Lung (tissue), 12 donors: ENCODE measurements around the gene COX11. TPM values are rescaled to one million over a fixed set of nuclear protein-coding genes. Genes with fewer than 3 reads are reported as not detected.

Source experiments
- ATAC-seq: fragments of 200-7000 bp; cut with Tn5 transposase; one replicate; pipeline ENCODE4 v1.9.1; 2020; ENCODE audit warnings: moderate number of reproducible peaks; ENCODE audit not compliant: insufficient read depth, low FRiP score
- DNase-seq, 3 donors: peaks; one replicate each; pipeline ENCODE4 v3.0.0-alpha.2; 2013 to 2017
- H3K27ac ChIP-seq, 2 donors: one replicate each; pipeline ENCODE4 v1.5.1; 2013; ENCODE audit warnings: mild to moderate bottlenecking in 2 of 2, moderate library complexity in 2 of 2, control low read depth in 1 of 2, inconsistent platforms in 1 of 2, low read depth in 1 of 2, low read length in 1 of 2
- H3K27me3 ChIP-seq, 3 donors: one replicate each; pipeline ENCODE4 v1.5.1; 2013; ENCODE audit warnings: low read length in 2 of 3; ENCODE audit not compliant: control insufficient read depth in 3 of 3, insufficient read depth in 3 of 3
- H3K36me3 ChIP-seq, 4 donors: one replicate each; pipeline ENCODE4 v1.5.1; 2013; ENCODE audit warnings: low read length in 4 of 4, mild to moderate bottlenecking in 1 of 4, moderate library complexity in 1 of 4; ENCODE audit not compliant: control insufficient read depth in 4 of 4, insufficient read depth in 4 of 4
- H3K4me1 ChIP-seq, 5 donors: one replicate each; pipeline ENCODE4 v1.5.1; 2013; ENCODE audit warnings: low read length in 5 of 5, mild to moderate bottlenecking in 2 of 5, moderate library complexity in 1 of 5; ENCODE audit not compliant: control insufficient read depth in 5 of 5, insufficient read depth in 5 of 5
- H3K4me3 ChIP-seq: one replicate; pipeline ENCODE4 v1.5.1; 2013; ENCODE audit warnings: mild to moderate bottlenecking, control low read depth, moderate library complexity
- H3K9ac ChIP-seq, 2 donors: one replicate each; pipeline ENCODE4 v1.5.1; 2013; ENCODE audit warnings: low read length in 2 of 2, control low read depth in 1 of 2; ENCODE audit not compliant: insufficient read depth in 1 of 2
- H3K9me3 ChIP-seq, 4 donors: one replicate each; pipeline ENCODE4 v1.5.1; 2013; ENCODE audit warnings: low read length in 3 of 4, mild to moderate bottlenecking in 1 of 4, moderate library complexity in 1 of 4; ENCODE audit not compliant: control insufficient read depth in 4 of 4, insufficient read depth in 3 of 4
- WGBS, 2 donors: extraction: QIAGEN DNeasy Blood & Tissue Kit; methylation state at CpG; one replicate each; pipeline ENCODE4 v1.1.7; 2013; 5-methylcytosine and 5-hydroxymethylcytosine counted together
- polyA plus RNA-seq, 2 donors: library from polyadenylated mRNA; stranded (reverse); fragments of 200-250 nt; gene quantifications; one replicate each; pipeline ENCODE4 v1.2.1, GENCODE V29; 2013
- total RNA-seq, 2 donors: library from RNA; depleted of rRNA in 1 of 2; stranded (reverse); fragments of >200 nt in 1 of 2; gene quantifications; one replicate each; pipeline ENCODE4 v1.2.1, GENCODE V29; 2014 to 2021
- TF ChIP-seq, protein P1 (sequence below): IDR thresholded peaks from 2 replicates; pipeline ENCODE4 v1.5.1; 2012; ENCODE audit warnings: mild to moderate bottlenecking; ENCODE audit errors: control extremely low read depth, extremely low read depth
- donor health status: control.
- donor health status: control.
- donor health status: Bipolar disorder and iron deficiency.
- donor health status: healthy.
- donor health status: DM: yes; HTN: yes; CAD: no.

Gene COX11
- total and polyA plus RNA-seq, 4 donors: 21.8 to 44.6 (median 34.4) TPM

DNA sequence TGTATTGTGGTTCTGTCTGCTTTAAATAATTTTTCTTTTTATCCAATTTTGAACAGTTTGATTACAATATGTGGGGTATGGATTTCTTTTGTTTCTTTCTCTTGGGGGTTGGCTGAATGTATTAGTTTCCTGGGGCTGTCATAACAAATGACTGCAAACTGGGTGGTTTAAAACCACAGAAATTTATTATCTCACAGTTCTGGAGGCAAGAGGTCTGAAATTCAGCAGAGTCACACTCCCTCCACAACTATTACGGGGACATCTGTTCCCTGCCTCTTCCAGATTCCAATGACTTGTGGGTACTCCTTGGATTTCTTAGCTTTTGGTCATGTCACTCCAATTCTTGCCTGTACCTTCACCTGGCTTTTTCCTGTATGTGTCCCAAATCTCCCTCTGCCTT is 23.7 kb downstream of the COX11 start:
- TF ChIP-seq, protein P1, sequence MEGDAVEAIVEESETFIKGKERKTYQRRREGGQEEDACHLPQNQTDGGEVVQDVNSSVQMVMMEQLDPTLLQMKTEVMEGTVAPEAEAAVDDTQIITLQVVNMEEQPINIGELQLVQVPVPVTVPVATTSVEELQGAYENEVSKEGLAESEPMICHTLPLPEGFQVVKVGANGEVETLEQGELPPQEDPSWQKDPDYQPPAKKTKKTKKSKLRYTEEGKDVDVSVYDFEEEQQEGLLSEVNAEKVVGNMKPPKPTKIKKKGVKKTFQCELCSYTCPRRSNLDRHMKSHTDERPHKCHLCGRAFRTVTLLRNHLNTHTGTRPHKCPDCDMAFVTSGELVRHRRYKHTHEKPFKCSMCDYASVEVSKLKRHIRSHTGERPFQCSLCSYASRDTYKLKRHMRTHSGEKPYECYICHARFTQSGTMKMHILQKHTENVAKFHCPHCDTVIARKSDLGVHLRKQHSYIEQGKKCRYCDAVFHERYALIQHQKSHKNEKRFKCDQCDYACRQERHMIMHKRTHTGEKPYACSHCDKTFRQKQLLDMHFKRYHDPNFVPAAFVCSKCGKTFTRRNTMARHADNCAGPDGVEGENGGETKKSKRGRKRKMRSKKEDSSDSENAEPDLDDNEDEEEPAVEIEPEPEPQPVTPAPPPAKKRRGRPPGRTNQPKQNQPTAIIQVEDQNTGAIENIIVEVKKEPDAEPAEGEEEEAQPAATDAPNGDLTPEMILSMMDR: no peak
- no peak overlapping the region for H3K4me3 ChIP-seq
- H3K27me3 ChIP-seq: no peaks in the 10 kb centered on the region
- H3K36me3 ChIP-seq: peaks cover 0 to 1% (median 0%) of the 10 kb centered on the region in 4 donors
- H3K4me1 ChIP-seq: peaks cover 0 to 2% (median 0%) of the 10 kb centered on the region in 5 donors
- ATAC-seq: no peak
- H3K9me3 ChIP-seq: no peaks in the 10 kb centered on the region
- H3K9ac ChIP-seq: no peak overlapping the region
- H3K27ac ChIP-seq: no peak overlapping the region
- WGBS, 2 donors: 52 to 56% methylated on average over 1 of the region's 1 CpG
- no peak for DNase-seq

DNA sequence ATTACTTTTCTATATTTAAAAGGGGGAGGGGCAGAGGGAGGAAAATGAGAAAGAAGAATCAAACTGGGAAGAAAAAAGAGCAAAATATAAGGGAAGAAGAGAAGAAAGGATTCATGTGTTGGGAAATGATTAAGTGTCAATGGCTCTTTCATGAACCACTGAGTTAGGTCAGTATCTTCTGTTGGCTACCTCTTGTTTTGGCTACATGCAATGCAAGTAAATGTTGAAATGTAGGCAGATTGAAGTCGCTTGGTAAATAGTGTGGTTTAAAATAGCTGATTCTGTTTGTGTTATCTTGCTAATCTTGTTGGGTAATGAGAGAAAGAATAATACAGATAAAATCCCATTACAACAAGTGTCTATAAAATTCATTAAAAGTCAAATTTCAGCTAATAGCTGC is 27.2 kb downstream of the COX11 start:
- Histone ChIP-seq H3K27ac (no peak overlapping the region), H3K36me3 (peaks cover 0 to 8% (median 3%) of the 10 kb centered on the region in 4 donors), H3K27me3 (no peaks in the 10 kb centered on the region), H3K9me3 (no peaks in the 10 kb centered on the region), H3K9ac (no peak overlapping the region), H3K4me3 (no peak overlapping the region), H3K4me1 (no peaks in the 10 kb centered on the region)
- ATAC-seq (no peak), DNase-seq (no peak)
- TF ChIP-seq, protein P1: no peak
- 95 to 97% methylated on average over 1 of the region's 1 CpG for WGBS, 2 donors

DNA sequence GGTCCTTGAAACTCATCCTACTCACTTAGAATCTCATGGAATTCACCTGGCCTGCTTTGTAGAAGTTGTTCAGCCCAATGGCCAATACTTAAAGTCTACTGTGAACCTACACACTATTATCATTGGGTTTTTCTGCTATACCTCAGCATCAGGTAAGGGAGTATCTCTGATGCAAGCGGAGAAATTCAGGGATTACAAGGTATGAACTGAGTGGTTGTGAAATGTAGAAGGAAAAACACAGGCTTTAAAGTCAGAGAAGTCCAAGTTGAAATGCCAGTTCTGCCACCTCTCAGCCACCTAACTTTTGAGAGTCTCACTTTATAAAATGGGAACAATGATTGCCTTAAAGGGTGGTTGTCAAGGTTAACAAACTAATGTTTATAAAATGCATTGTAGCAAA is 31.0 kb downstream of the COX11 start:
- Histone ChIP-seq H3K4me1 (no peaks in the 10 kb centered on the region), H3K27me3 (no peaks in the 10 kb centered on the region), H3K36me3 (peaks cover 0 to 10% (median 4%) of the 10 kb centered on the region in 4 donors), H3K4me3 (no peak overlapping the region), H3K9me3 (no peaks in the 10 kb centered on the region), H3K27ac (no peak overlapping the region), H3K9ac (no peak overlapping the region)
- ATAC-seq (no peak), DNase-seq (no peak)
- TF ChIP-seq, protein P1: no peak
- 89 to 93% methylated on average over 1 of the region's 1 CpG for WGBS, 2 donors

DNA sequence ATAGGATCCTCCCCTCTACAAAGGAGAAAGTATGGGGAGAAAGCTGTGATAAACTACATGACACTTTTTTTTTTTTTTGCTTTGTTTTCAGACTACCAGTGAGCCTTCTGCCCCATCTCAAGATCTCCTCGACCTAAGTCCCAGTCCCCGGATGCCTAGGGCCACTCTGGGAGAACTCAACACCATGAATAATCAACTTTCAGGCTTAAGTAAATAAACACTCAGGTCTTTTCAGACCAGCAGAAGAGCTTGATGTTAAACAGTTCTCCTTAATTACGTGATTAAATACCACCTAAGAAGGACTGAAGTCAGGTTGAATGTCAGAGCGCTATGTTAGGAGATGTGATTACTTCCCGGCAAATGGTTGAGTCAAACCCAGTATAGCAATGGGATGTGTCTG is 31.4 kb downstream of the COX11 start:
- peak; percentile 34 for ATAC-seq
- no peak overlapping the region for H3K9ac ChIP-seq
- no peaks in the 10 kb centered on the region for H3K9me3 ChIP-seq
- no peak overlapping the region for H3K4me3 ChIP-seq
- WGBS, 2 donors: 50 to 78% methylated on average over 5 of the region's 5 CpGs
- H3K4me1 ChIP-seq: no peaks in the 10 kb centered on the region
- TF ChIP-seq, protein P1: no peak
- H3K27me3 ChIP-seq: no peaks in the 10 kb centered on the region
- DNase-seq: no peak
- H3K36me3 ChIP-seq: peaks cover 0 to 10% (median 4%) of the 10 kb centered on the region in 4 donors
- no peak overlapping the region for H3K27ac ChIP-seq
